CD4-positive, alpha-beta T cell treated with Interleukin-15 for 1 hour (primary cell): ENCODE measurements around the gene NUDCD2.
"Not testable (repeated sequence)": the region's sequence is repeated elsewhere in the genome, so short reads cannot be mapped to it uniquely, and the experiment has no call there.

Experiments used
- DNase-seq: peaks from one replicate; pipeline ENCODE4 v3.0.0-alpha.2; 2020

The NUDCD2 gene

GRCh38 chr5:163463063-163463435 is 3.1 kb upstream of the NUDCD2 start:
- DNase-seq = no peak

- no peak for DNase-seq
Measured at GRCh38 chr5:163460562-163461171, 765 bp upstream of the NUDCD2 start, which contains the start of gene HMMR. TSS of gene HMMR (plus strand) at chr5:163460632. CDS start at chr5:163460693, 61 bp downstream.

- no peak for DNase-seq
Measured at GRCh38 chr5:163459462-163459818, 462 bp downstream of the NUDCD2 start.

- no peak for DNase-seq
Measured at GRCh38 chr5:163458778-163459385, 1.0 kb downstream of the NUDCD2 start.

GRCh38 chr5:163456840-163457239 is 3.1 kb downstream of the NUDCD2 start:
- DNase-seq = no peak

GRCh38 chr5:163456029-163456589 is 3.8 kb downstream of the NUDCD2 start:
- DNase-seq = no peak

GRCh38 chr5:163455406-163455805 is 4.5 kb downstream of the NUDCD2 start:
- DNase-seq = not testable (repeated sequence)

GRCh38 chr5:163453705-163454104 is 6.2 kb downstream of the NUDCD2 start:
- DNase-seq = no peak

- DNase-seq = no peak
Measured at GRCh38 chr5:163451489-163451888, 8.4 kb downstream of the NUDCD2 start.

- DNase-seq = no peak
Measured at GRCh38 chr5:163448491-163448890, 11.4 kb downstream of the NUDCD2 start.

- no peak for DNase-seq
Measured at GRCh38 chr5:163447875-163448274, 12.0 kb downstream of the NUDCD2 start.

GRCh38 chr5:163447191-163447590 is 12.7 kb downstream of the NUDCD2 start:
- no peak for DNase-seq

GRCh38 chr5:163445345-163445744 is 14.6 kb downstream of the NUDCD2 start:
- DNase-seq = no peak

- DNase-seq = no peak
Measured at GRCh38 chr5:163444526-163444925, 15.4 kb downstream of the NUDCD2 start.

GRCh38 chr5:163440954-163441353 is 18.9 kb downstream of the NUDCD2 start:
- no peak for DNase-seq

GRCh38 chr5:163439092-163439425 is 20.8 kb downstream of the NUDCD2 start:
- DNase-seq = no peak

- DNase-seq = peak; percentile 92
Measured at GRCh38 chr5:163437309-163438182, 22.4 kb downstream of the NUDCD2 start, which contains the start of gene CCNG1. TSS of gene CCNG1 (plus strand) at chr5:163437595. CDS start at chr5:163439257, 1,662 bp downstream.

GRCh38 chr5:163437011-163437308 is 22.9 kb downstream of the NUDCD2 start:
- DNase-seq = no peak

GRCh38 chr5:163436515-163436914 is 23.4 kb downstream of the NUDCD2 start:
- DNase-seq = no peak

GRCh38 chr5:163434401-163434866 is 25.5 kb downstream of the NUDCD2 start:
- DNase-seq = no peak

- DNase-seq = no peak
Measured at GRCh38 chr5:163433271-163433670, 26.6 kb downstream of the NUDCD2 start.

- no peak for DNase-seq
Measured at GRCh38 chr5:163432544-163432943, 27.4 kb downstream of the NUDCD2 start.

GRCh38 chr5:163426128-163426527 is 33.8 kb downstream of the NUDCD2 start:
- not testable (repeated sequence) for DNase-seq

- no peak for DNase-seq
Measured at GRCh38 chr5:163424836-163425235, 35.1 kb downstream of the NUDCD2 start.
